ENCODE measurements around the gene PACSIN2. TPM values are rescaled to one million over a fixed set of nuclear protein-coding genes. Genes with fewer than 3 reads are reported as not detected.

The PACSIN2 gene
- total and polyA plus RNA-seq, 2 experiments from 2014 or later: 23.5 to 57.3 TPM

DNA sequence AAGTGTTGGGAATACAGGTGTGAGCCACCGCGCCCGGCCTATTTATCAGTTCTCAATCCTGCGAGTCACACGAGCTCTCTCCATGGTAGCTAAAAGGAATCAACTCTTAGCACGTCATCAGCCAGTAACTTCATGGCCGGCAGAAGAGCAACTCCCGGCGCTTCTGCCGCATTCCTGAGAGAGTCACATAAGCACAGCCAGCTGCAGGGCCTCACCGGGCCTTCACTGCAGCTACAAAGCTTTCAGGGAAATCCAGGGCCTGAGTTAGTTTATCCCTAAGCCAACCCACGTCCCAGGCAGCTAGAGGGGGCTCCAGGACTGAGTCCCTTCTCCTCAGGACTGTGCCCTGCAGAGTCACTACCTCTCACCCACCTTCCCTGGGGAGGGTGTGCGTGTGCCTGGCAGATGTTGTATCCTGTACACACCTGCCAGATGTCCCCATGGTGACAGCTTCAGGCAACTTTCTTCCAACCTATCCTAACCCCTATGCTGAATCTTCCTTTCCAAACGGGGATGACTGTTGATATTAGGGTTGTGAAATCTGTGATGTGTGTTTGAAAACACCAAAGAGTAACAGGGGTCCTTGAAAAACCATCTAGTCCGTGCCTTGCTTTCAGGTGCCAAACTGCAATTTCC, 112.0 kb downstream of the PACSIN2 start:
- peaks cover 3% of the 10 kb centered on the region; the same call in 1 of the 2 replicates for H3K36me3 ChIP-seq (ENCODE audit: insufficient read depth)
- Mint-ChIP-seq H3K27me3 (ENCODE audit: insufficient read depth, low read depth, poor library complexity) (peaks cover 5% of the 10 kb centered on the region), H3K4me3 (no peak overlapping the region), H3K4me1 (peaks cover 27% of the 10 kb centered on the region), H3K36me3 (ENCODE audit: low read depth) (peaks cover 3% of the 10 kb centered on the region; the same call in 2 of the 3 replicates), H3K27ac (peak overlapping the region; percentile 70; the same call in 1 of the 2 replicates), H3K9me3 (no peaks in the 10 kb centered on the region)
- peak; percentile 50 for DNase-seq (ENCODE audit: low spot score)
- H3F3A ChIP-seq (replicated peaks; ENCODE audit: low read depth): no peaks in the 10 kb centered on the region
- TF ChIP-seq, protein P1, sequence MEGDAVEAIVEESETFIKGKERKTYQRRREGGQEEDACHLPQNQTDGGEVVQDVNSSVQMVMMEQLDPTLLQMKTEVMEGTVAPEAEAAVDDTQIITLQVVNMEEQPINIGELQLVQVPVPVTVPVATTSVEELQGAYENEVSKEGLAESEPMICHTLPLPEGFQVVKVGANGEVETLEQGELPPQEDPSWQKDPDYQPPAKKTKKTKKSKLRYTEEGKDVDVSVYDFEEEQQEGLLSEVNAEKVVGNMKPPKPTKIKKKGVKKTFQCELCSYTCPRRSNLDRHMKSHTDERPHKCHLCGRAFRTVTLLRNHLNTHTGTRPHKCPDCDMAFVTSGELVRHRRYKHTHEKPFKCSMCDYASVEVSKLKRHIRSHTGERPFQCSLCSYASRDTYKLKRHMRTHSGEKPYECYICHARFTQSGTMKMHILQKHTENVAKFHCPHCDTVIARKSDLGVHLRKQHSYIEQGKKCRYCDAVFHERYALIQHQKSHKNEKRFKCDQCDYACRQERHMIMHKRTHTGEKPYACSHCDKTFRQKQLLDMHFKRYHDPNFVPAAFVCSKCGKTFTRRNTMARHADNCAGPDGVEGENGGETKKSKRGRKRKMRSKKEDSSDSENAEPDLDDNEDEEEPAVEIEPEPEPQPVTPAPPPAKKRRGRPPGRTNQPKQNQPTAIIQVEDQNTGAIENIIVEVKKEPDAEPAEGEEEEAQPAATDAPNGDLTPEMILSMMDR (conservative IDR thresholded peaks at IDR 0.05; ENCODE audit: low read depth in 2 of 2): peak in 1 of 2 experiments; percentile 60; a peak in 2 of 4 replicates
- no peak for TF ChIP-seq NANOG (IDR thresholded peaks at IDR 0.05; ENCODE audit: borderline replicate concordance)
- TF ChIP-seq, protein P2, sequence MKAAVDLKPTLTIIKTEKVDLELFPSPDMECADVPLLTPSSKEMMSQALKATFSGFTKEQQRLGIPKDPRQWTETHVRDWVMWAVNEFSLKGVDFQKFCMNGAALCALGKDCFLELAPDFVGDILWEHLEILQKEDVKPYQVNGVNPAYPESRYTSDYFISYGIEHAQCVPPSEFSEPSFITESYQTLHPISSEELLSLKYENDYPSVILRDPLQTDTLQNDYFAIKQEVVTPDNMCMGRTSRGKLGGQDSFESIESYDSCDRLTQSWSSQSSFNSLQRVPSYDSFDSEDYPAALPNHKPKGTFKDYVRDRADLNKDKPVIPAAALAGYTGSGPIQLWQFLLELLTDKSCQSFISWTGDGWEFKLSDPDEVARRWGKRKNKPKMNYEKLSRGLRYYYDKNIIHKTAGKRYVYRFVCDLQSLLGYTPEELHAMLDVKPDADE (IDR thresholded peaks at IDR 0.05): no peak
- no peak for TF ChIP-seq POLR2AphosphoS5 (IDR thresholded peaks at IDR 0.05; ENCODE audit: low read depth)
- TF ChIP-seq, protein P3, sequence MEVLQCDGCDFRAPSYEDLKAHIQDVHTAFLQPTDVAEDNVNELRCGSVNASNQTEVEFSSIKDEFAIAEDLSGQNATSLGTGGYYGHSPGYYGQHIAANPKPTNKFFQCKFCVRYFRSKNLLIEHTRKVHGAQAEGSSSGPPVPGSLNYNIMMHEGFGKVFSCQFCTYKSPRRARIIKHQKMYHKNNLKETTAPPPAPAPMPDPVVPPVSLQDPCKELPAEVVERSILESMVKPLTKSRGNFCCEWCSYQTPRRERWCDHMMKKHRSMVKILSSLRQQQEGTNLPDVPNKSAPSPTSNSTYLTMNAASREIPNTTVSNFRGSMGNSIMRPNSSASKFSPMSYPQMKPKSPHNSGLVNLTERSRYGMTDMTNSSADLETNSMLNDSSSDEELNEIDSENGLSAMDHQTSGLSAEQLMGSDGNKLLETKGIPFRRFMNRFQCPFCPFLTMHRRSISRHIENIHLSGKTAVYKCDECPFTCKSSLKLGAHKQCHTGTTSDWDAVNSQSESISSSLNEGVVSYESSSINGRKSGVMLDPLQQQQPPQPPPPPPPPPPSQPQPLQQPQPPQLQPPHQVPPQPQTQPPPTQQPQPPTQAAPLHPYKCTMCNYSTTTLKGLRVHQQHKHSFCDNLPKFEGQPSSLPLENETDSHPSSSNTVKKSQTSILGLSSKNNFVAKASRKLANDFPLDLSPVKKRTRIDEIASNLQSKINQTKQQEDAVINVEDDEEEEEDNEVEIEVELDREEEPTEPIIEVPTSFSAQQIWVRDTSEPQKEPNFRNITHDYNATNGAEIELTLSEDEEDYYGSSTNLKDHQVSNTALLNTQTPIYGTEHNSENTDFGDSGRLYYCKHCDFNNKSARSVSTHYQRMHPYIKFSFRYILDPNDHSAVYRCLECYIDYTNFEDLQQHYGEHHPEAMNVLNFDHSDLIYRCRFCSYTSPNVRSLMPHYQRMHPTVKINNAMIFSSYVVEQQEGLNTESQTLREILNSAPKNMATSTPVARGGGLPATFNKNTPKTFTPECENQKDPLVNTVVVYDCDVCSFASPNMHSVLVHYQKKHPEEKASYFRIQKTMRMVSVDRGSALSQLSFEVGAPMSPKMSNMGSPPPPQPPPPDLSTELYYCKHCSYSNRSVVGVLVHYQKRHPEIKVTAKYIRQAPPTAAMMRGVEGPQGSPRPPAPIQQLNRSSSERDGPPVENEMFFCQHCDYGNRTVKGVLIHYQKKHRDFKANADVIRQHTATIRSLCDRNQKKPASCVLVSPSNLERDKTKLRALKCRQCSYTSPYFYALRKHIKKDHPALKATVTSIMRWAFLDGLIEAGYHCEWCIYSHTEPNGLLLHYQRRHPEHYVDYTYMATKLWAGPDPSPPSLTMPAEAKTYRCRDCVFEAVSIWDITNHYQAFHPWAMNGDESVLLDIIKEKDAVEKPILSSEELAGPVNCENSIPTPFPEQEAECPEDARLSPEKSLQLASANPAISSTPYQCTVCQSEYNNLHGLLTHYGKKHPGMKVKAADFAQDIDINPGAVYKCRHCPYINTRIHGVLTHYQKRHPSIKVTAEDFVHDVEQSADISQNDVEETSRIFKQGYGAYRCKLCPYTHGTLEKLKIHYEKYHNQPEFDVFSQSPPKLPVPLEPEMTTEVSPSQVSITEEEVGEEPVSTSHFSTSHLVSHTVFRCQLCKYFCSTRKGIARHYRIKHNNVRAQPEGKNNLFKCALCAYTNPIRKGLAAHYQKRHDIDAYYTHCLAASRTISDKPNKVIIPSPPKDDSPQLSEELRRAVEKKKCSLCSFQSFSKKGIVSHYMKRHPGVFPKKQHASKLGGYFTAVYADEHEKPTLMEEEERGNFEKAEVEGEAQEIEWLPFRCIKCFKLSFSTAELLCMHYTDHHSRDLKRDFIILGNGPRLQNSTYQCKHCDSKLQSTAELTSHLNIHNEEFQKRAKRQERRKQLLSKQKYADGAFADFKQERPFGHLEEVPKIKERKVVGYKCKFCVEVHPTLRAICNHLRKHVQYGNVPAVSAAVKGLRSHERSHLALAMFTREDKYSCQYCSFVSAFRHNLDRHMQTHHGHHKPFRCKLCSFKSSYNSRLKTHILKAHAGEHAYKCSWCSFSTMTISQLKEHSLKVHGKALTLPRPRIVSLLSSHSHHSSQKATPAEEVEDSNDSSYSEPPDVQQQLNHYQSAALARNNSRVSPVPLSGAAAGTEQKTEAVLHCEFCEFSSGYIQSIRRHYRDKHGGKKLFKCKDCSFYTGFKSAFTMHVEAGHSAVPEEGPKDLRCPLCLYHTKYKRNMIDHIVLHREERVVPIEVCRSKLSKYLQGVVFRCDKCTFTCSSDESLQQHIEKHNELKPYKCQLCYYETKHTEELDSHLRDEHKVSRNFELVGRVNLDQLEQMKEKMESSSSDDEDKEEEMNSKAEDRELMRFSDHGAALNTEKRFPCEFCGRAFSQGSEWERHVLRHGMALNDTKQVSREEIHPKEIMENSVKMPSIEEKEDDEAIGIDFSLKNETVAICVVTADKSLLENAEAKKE (CRISPR knock-in tag; IDR thresholded peaks at IDR 0.05): no peak
- TF ChIP-seq ZNF331 (CRISPR knock-in tag; IDR thresholded peaks at IDR 0.05; ENCODE audit: low read depth): no peak
- TF ChIP-seq EZH2phosphoT487 (IDR thresholded peaks at IDR 0.05; ENCODE audit: unreplicated experiment): no peak
- no peaks in the 10 kb centered on the region for H3K4me1 ChIP-seq (ENCODE audit: insufficient read depth)
- H3K4me3 ChIP-seq: no peak overlapping the region
- H3K9me2 ChIP-seq (ENCODE audit: insufficient read depth): no peaks in the 10 kb centered on the region
- ATAC-seq: peak; percentile 41
- peaks cover 57% of the 10 kb centered on the region for H3K79me2 ChIP-seq (replicated peaks; ENCODE audit: insufficient read depth)
- H3K27ac ChIP-seq (ENCODE audit: low read depth): no peak overlapping the region
- H3K4me2 ChIP-seq: no peak overlapping the region
- peaks cover 11% of the 10 kb centered on the region for H4K20me1 ChIP-seq (replicated peaks; ENCODE audit: insufficient read depth)
- no peaks in the 10 kb centered on the region for H3K27me3 ChIP-seq (ENCODE audit: insufficient read depth)
- H2AFZ ChIP-seq: no peak overlapping the region

Measured in GM23338 (cell line).